Fibroblast of lung (primary cell): ENCODE measurements around the gene RBBP9.

Source experiments
- CTCF ChIP-seq, 2 donors: IDR thresholded peaks in 1 of 2; conservative IDR thresholded peaks in 1 of 2; 1 replicate in 1 of 2; 2 replicates in 1 of 2; pipeline ENCODE4 v1.5.1; 2011 to 2012; ENCODE audit warnings: low read length in 2 of 2, control low read depth in 1 of 2, inconsistent platforms in 1 of 2, low read depth in 1 of 2, mild to moderate bottlenecking in 1 of 2
- EZH2 ChIP-seq: IDR thresholded peaks from 2 replicates; pipeline ENCODE4 v1.5.1; 2012; ENCODE audit warnings: low read length, control low read depth, mild to moderate bottlenecking; ENCODE audit errors: missing control alignments

GRCh38 chr20:18511571-18511970 is 14.5 kb upstream of the RBBP9 start:
- TF ChIP-seq CTCF (conservative IDR thresholded peaks at IDR 0.05 in 1 of 2, IDR thresholded peaks at IDR 0.05 in 1 of 2; ENCODE audit: low read depth in 1 of 2, low read length in 2 of 2) (no peak), EZH2 (no peak)
